Transverse colon (tissue), 4 donors: ENCODE measurements around the gene PRKCD.

ENCODE experiments used
- CTCF ChIP-seq, 5 experiments: fragments of 200-600 bp in 3 of 5; fragments of 450-650 bp in 2 of 5; sonication (generic) in 3 of 5; IDR thresholded peaks; 1 replicate in 2 of 5; 2 replicates in 3 of 5; pipeline ENCODE4 v1.5.1; 2016 to 2017; ENCODE audit warnings: antibody characterized with exemption in 5 of 5, inconsistent platforms in 3 of 5, mild to moderate bottlenecking in 2 of 5, moderate library complexity in 1 of 5
- EP300 ChIP-seq: sonication (generic); formaldehyde crosslinking; IDR thresholded peaks from one replicate; pipeline ENCODE4 v1.6.1; 2017; ENCODE audit warnings: antibody characterized with exemption, low read depth
- POLR2A ChIP-seq: fragments of 450-650 bp; IDR thresholded peaks from one replicate; pipeline ENCODE4 v1.6.1; 2016; ENCODE audit warnings: antibody characterized with exemption, mild to moderate bottlenecking, moderate library complexity
- POLR2AphosphoS5 ChIP-seq, 3 donors: sonication (generic); formaldehyde crosslinking; IDR thresholded peaks; one replicate each; pipeline ENCODE4 v1.6.1; 2016; ENCODE audit warnings: antibody characterized with exemption in 3 of 3

GRCh38 chr3:53215816-53216215 lies 54.8 kb downstream of the PRKCD start:
- no peak for TF ChIP-seq EP300
- no peak for TF ChIP-seq POLR2AphosphoS5 (IDR thresholded peaks at IDR 0.05)
- no peak for TF ChIP-seq CTCF (IDR thresholded peaks at IDR 0.05)
- no peak for TF ChIP-seq POLR2A
